ENCODE measurements around the gene APBA2.
A peak's percentile ranks its signal among the peaks of the same experiment; 100 is the strongest.

The APBA2 gene

DNA sequence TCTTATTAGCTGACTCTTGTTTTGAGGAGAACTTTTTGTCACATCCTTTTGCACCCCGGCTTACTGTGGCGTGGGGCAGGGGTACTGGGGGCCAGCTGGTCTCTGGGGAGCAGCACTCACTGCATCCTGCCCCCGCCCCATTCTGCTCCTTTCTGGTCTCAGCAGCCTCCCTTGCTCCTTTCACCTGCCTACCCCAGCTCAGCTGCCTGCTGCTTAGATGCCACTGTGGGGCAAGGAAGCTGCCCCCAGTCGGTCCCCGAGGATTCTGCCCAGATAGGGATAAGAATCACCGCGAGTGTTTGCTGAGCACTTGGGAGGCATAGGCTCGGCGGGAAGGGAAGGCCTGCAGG, 32.0 kb downstream of the APBA2 start:
- DNase-seq: no peak

- no peak for DNase-seq
These were observed 32.6 kb downstream of the APBA2 start for GRCh38 chr15:28918141-28918983.

DNA sequence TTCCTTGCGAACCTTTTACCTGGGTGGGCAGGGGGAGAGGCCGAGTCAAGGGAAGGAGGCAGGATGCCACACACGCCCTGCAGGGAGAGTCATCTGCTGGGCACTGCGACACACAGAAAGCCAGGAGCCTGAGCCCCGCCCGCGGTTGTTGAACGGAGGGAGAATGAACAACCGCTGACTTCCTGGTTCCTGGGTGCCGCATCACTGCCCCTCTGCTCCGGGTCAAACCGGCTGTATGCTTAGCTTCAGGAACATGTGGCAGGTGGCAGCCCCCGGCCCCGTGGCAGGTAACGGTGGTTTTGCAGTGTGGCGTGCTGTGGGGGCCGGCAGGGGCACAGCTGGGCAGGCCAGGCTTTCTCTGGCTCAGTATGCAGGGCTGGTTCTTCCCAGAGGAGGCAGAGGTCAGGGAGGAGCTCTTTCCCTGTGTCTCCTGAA, 33.4 kb downstream of the APBA2 start:
- DNase-seq: peak; percentile 64

DNA sequence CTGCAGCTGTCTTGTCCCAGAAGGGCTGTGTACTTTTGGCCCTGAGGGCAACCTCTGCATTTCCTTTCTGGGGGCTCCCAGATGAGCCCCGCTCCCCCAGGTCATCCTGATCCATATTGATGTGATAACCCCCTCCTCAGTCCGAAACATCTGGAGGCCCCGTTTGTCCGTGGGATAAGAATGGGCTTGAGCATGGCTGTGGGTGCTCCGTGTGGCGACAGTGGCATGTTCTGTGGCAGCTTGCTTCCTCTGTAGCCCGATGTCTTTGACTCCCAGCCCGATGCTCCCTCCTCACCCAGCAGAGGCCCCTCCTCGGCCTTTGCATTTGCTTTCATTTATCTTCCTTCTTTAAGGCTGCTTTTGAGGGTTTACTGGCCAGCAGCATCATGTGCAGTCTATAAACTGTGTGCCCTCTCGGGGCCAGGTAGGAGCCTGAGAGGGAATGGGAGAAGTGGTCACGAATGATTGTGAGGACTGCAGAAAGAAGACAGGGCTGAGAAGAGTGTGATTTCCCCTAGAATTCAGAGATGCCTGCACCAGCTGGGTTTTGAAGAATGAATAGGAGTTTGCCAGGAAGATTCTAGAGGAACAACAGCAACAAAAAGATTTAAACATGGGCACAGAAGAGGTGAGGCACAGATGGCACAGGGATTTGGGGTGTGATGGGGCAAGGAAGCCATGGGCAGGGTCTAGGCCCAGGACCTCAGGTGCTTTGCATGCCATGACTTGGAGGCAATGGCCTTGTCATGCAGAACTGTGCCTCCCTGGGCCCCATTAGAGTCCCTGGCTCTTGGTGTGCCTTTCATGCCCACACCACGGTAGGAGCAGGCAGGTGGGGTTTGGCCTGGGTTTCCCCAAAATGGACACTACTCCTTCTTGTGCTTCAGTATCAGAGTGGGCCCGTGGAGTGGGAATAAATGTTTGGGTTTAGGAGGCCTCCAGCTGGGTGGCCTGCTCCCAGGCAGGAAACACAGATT, 34.2 kb downstream of the APBA2 start:
- DNase-seq: no peak

DNA sequence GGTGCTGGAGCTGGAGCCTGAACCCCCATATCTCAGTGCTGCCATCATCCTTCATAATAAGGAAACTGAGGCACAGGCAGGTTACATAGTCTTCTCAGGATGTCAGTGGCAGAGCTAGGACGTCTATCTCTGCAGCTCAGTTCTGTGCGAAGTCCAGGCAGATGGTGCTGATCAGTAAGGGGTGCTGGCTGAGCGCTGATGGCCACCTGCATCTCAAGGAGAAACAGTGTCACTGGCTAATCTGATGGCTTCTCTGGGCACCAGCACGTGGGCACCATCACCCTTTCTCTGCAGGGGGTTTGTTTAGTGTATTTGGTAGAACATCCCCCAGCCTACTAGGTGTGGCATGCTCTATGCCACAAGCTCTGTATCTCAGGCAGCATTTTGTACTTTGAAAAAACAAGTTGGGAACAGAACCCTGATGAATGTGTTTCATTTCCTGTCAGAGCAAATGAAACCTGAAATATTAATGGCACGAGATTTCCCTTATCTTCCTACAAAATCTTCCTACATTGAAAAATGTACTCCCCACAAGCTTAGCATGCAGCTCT, 35.1 kb downstream of the APBA2 start:
- no peak for DNase-seq

- no peak for DNase-seq
These were observed 35.6 kb downstream of the APBA2 start for GRCh38 chr15:28921336-28921735.

DNA sequence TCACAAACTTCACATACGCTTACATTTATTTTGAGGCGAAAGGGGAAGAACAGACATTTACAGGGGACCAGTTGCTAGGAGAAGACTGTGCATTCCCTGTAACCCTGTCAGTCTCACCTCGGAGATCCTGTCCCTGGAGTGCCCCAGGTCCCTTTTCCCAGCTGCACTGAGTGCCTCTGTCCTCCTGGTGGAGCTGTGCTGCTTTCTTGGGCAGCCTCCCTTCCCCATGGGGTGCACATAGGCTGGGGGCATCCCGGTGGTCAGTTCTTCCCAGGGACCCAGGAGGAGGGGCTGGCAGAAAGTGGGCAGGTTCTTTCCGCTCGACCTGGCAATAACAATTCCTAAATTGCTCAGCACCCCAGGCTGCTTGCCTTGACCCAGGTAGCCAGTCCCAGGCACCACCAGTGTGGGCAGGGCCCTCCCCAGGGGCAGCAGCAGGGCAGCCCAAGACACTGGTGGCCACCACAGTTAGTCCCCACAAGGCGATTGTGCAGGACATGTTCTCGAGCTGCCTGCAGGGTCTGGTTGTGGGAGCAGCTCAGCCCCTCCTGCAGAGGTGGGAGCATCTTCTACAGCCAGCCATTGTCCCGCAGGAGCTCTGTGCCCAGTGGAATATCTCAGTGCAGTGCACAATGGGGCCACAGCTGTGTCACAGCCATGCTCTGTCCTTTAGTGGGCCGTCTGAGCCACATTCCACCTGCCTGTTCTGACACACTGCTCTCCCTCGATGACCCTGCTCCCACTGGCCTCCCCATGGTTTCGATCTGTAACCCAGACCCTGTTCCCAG, 36.3 kb downstream of the APBA2 start:
- DNase-seq: no peak

- no peak for DNase-seq
These were observed 36.9 kb downstream of the APBA2 start for GRCh38 chr15:28922707-28923012.

DNA sequence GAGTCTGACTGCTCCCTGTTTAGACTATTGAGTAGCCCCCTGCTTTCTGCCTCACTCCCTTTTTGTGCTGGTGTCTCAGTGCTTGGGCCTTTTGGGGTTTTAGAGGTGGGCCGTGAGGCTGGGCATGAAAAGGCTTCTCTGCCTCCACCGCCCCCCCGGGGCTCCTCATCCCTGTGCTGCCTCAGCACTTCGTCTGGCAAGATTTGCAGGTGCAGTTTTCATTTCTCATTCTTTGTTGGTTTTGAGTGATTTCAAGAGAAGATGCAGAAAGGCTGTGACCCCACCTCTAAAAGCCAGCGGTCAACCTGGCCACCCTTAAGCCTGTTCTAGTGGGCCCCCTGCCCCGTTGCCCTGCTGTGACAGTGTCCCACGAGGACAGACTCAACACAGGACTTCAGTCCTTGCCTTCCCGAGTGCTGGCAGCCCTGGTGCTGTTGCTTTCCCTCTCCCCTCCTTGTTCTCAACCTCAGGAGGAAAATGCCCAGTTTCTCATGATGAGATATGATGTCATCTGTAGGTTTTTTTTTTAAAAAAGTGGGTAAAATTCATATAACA, 38.0 kb downstream of the APBA2 start:
- DNase-seq: no peak

DNA sequence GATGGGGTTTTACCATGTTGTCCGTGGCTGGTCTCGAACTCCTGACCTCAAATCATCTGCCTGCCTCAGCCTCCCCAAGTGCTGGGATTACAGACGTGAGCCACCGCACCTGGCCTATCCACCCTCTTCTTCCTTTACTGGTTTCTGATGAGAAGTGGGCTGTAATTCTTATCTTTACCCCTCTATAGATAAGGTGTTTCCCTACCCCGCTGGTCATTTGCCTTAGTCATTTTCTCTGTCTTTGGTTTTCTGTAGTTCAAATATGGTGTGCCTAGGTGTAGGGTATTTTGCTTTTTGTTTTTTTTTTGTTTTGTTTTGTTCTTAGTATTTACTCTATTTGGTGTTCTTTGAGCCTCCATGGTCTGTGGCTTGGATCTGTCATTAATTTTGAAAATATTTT, 41.3 kb downstream of the APBA2 start:
- DNase-seq: no peak

DNA sequence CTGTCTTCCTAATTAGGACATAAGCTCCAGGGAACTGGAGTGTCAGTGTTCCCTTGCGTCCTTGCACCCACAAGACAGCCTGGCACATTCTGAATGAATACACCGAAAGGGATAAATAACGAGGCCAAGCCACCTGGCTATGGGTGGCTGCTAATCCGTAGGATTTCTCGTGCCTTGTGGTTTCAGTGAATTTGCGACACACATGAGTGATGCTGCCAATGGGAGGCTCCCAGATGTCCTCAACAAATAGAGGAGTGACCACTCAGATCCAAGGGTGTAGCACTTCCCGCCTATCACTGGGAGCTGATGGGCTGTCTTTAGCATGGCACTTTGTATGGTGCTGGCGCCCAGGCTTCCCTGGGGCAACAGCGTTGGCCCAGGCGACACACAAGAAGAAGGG, 43.4 kb downstream of the APBA2 start:
- no peak for DNase-seq

DNA sequence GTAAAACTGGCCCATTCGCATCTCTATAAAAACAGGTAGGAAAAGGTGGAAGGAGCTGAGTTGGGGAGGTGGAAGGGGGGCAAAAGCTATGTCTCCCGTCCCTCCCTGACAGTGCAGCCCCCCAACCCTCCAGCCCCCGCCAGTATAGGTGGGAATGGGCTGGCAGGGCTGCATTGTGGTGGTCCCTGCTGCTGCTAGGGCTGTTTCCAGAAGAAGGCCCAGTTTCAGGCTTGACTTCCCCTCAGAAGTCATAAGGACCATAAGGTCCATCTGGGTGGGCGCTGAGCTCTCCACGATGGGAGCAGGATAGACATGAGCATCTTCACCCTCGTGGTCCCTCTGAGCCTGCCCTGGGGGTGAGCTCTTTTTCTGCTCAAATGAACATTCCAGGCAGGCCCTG, 44.2 kb downstream of the APBA2 start:
- no peak for DNase-seq

- no peak for DNase-seq
These were observed 44.9 kb downstream of the APBA2 start for GRCh38 chr15:28930476-28931291.

- no peak for DNase-seq
These were observed 46.1 kb downstream of the APBA2 start for GRCh38 chr15:28931828-28932227.

GRCh38 chr15:28932361-28932760, 46.6 kb downstream of the APBA2 start:
- no peak for DNase-seq

- no peak for DNase-seq
These were observed 48.1 kb downstream of the APBA2 start for GRCh38 chr15:28933710-28934445.

- DNase-seq: no peak
These were observed 48.9 kb downstream of the APBA2 start for GRCh38 chr15:28934645-28935044.

DNA sequence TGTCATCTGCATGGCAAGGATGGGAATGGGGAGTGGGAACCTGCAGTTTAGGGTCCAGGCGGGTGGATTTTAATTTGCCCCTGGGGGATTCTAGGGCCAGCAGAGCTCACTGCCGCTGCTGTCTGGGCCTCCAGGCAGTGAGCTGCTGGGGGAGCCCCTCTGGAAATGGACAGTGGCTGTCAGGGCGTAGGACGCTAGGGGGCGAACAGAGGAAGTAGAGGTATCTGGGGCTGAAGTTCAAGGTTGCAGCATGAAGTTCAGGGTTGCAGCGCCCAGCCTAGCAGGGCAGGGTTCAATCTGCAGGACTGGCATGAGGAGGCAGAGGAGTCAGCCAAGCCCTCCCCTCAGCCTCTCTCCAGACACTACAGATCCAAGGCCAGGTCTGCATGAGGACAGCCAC, 49.5 kb downstream of the APBA2 start:
- DNase-seq: peak; percentile 73

DNA sequence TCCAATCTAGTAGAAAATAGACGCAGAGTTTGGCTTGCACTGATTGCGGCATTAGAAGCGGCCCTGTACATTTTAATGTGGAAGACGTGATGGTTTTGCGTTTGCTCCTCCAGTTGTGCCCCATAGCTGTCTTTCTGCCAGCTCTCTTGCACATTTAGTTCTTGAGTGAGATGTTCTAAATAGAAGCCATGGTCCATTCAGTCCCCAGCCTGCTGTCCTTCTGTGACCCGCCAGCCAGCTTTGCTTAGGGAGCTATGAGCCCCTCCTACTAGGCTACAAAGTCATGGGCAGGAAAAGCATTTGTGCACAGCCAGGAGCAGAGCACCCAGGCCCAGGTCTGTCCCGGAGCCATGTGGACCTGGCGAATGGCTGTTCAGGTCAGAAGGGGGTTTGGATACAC, 50.3 kb downstream of the APBA2 start:
- no peak for DNase-seq

DNA sequence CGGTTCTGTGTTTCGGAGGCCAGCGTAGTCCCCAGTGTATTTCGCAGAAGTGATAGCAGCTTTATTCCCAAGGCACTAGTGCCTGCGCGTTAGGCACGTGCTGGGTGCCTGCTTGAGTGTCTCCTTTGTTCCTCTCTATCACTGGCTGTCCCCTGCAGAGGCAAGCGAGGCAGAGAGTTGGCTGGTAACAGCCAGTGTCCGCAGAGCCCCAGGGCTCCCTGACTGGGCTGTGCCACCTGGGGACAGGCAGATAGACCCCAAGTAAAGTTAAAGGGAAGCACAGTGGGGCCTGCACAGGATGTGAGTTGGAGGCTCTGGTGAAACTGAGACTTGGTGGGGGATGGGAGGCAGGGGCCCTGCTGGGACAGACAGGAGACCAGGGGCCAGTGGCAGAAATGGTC, 50.7 kb downstream of the APBA2 start:
- DNase-seq: no peak

GRCh38 chr15:28937271-28937670, 51.5 kb downstream of the APBA2 start:
- DNase-seq: no peak
